Natural killer cell treated with Interleukin-12 subunit alpha and Interleukin-12 subunit beta and Interleukin-15 and Interleukin-18, amount 100 ng/mL, for 72 hours (primary cell): ENCODE data around the gene TOP3A. TPM values are rescaled to one million over a fixed set of nuclear protein-coding genes. Genes with fewer than 3 reads are reported as not detected.

Source experiments
- ATAC-seq, 2 donors: fragments of 150-1000 bp; cut with Tn5 transposase in 1 of 2; sonication (Bioruptor Pico), chemical (Tn5 transposase) in 1 of 2; 2 replicates each; pipeline ENCODE4 v1.10.0; 2021
- DNase-seq: peaks from one replicate; pipeline ENCODE4 v3.0.0; 2022; ENCODE audit warnings: low spot score
- H3K27ac Mint-ChIP-seq, 2 donors: 1 replicate in 1 of 2; 2 replicates in 1 of 2; pipeline ENCODE4 v1.8.0; 2022; ENCODE audit warnings: mixed read lengths in 2 of 2, mild to moderate bottlenecking in 1 of 2, moderate library complexity in 1 of 2
- H3K27me3 Mint-ChIP-seq, 2 donors: 1 replicate in 1 of 2; 2 replicates in 1 of 2; pipeline ENCODE4 v1.8.0; 2022; ENCODE audit warnings: mixed read lengths in 2 of 2
- H3K36me3 Mint-ChIP-seq: one replicate; pipeline ENCODE4 v1.8.0; 2022; ENCODE audit warnings: mixed read lengths
- H3K4me1 Mint-ChIP-seq, 2 donors: 1 replicate in 1 of 2; 2 replicates in 1 of 2; pipeline ENCODE4 v1.8.0; 2022; ENCODE audit warnings: low read depth in 2 of 2, mixed read lengths in 2 of 2, mild to moderate bottlenecking in 1 of 2
- H3K4me3 Mint-ChIP-seq: one replicate; pipeline ENCODE4 v1.8.0; 2022; ENCODE audit warnings: mixed read lengths
- H3K9me3 Mint-ChIP-seq: 2 replicates; pipeline ENCODE4 v1.8.0; 2022; ENCODE audit warnings: mixed read lengths
- total RNA-seq, 2 donors: library from RNA; stranded (reverse); gene quantifications; one replicate each; pipeline ENCODE4 v1.2.3, GENCODE V29; 2022

The TOP3A gene
- total RNA-seq, 2 donors from 2014 or later = 65.6 to 144 TPM

DNA sequence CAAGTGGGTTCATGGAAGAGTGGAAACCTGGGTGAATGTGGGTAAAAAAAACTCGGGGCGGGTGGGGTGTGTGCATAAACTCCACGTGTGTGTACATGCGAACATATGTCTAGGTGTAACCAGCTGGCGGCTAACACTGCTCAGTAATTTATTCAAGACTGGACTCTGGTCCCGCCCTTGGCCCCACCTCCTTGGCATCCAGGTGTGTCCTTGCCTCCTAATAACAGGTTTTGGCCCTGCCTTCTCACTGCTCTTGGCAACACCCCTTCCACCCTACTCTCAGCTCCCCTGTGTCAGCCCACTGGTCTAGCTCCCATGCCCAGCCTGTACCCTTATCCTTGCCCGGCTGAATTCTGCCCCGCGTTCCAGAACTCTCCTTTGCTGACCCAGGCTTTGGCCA is 64.5 kb downstream of the TOP3A start:
- DNase-seq = no peak
- Mint-ChIP-seq H3K27me3 (no peaks in the 10 kb centered on the region), H3K27ac (no peak overlapping the region), H3K36me3 (peaks cover 5% of the 10 kb centered on the region), H3K4me3 (no peak overlapping the region), H3K4me1 (peaks cover 0 to 6% of the 10 kb centered on the region in 2 donors), H3K9me3 (no peaks in the 10 kb centered on the region)
- no peak for ATAC-seq

DNA sequence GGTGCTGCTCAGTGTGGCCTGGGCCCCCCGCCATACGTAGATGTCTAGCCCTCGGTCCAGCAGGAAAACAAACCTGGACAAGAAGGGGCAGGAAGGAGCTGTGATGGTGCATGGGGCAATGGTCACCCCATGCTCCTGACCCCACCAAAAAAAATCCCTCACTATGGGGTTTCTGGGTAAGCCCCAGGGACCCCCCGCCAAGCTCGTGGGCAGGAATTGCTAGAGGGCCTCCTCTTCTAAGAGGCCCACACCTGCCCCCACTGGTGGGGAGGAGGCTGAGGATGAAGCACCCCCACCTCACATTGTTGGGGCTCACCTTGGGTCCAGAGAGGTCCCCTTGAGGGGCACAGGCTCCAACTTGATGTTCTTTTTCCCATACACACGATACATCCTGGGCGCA is 66.0 kb downstream of the TOP3A start:
- Mint-ChIP-seq H3K27me3 (no peaks in the 10 kb centered on the region), H3K36me3 (peaks cover 5% of the 10 kb centered on the region), H3K27ac (no peak overlapping the region), H3K4me1 (peaks cover 0 to 4% of the 10 kb centered on the region in 2 donors), H3K9me3 (no peaks in the 10 kb centered on the region), H3K4me3 (no peak overlapping the region)
- ATAC-seq (no peak), DNase-seq (no peak)

DNA sequence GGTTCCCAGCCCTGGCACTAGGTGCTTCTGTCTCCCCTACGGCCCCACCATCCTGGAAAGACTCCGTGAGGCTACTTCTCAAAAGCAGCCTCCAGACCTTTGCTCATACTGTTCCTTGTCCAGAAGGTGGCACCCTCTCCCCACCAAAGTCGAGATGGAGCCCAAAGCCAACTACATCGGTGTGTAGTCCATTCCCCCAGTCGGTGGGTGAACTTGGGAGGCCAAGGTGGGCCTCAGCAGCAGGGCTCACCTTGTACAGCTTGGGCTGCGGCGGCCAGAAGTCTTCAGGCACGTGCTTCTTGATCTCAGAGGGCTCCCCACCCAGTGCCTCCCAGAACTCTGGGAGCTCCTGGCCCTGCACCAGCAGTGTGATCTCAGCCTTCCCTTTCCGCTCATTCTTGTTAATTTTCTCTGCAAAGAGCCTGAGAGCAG is 66.5 kb downstream of the TOP3A start:
- Mint-ChIP-seq H3K4me3 (no peak overlapping the region), H3K27me3 (no peaks in the 10 kb centered on the region), H3K9me3 (no peaks in the 10 kb centered on the region), H3K36me3 (peaks cover 5% of the 10 kb centered on the region), H3K27ac (peak overlapping the region in 1 of 2 donors; percentile 11), H3K4me1 (peaks cover 0 to 4% of the 10 kb centered on the region in 2 donors)
- DNase-seq (peak; percentile 74), ATAC-seq (peak; percentile 48 to 53)

DNA sequence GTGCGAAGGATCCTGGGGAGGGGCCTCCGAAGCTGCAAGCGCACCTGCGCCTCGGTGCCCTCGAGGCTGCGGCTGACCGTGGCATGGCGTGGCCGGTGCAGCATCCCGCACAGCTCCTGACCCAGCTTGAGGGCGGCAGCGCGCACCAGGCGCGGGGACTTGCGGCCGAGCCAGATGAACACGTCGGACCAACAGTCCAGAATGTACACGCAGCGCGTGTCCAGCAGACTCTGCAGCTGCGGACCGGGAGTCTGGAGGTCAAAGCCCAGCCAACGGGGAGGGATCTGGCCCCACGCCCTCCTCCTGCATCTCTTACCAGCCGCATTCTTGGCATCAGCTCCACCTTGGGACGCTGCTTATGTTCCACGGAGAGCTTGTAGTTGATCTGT is 67.2 kb downstream of the TOP3A start:
- ATAC-seq = no peak

GRCh38 chr17:18246880-18247612 is 67.7 kb downstream of the TOP3A start:
- H3K27ac Mint-ChIP-seq = no peak overlapping the region
- no peaks in the 10 kb centered on the region for H3K27me3 Mint-ChIP-seq
- DNase-seq = no peak
- peaks cover 0 to 4% of the 10 kb centered on the region in 2 donors for H3K4me1 Mint-ChIP-seq
- H3K4me3 Mint-ChIP-seq = no peak overlapping the region
- peaks cover 5% of the 10 kb centered on the region for H3K36me3 Mint-ChIP-seq
- no peaks in the 10 kb centered on the region for H3K9me3 Mint-ChIP-seq
- peak in 1 of 2 donors; percentile 48 for ATAC-seq

More for the DNA sequence above, 67.2 kb downstream of the TOP3A start:
- Mint-ChIP-seq H3K4me3 (no peak overlapping the region), H3K36me3 (peaks cover 5% of the 10 kb centered on the region), H3K27me3 (no peaks in the 10 kb centered on the region), H3K9me3 (no peaks in the 10 kb centered on the region), H3K27ac (peak overlapping the region in 1 of 2 donors; percentile 11), H3K4me1 (peaks cover 0 to 4% of the 10 kb centered on the region in 2 donors)
- DNase-seq = no peak

DNA sequence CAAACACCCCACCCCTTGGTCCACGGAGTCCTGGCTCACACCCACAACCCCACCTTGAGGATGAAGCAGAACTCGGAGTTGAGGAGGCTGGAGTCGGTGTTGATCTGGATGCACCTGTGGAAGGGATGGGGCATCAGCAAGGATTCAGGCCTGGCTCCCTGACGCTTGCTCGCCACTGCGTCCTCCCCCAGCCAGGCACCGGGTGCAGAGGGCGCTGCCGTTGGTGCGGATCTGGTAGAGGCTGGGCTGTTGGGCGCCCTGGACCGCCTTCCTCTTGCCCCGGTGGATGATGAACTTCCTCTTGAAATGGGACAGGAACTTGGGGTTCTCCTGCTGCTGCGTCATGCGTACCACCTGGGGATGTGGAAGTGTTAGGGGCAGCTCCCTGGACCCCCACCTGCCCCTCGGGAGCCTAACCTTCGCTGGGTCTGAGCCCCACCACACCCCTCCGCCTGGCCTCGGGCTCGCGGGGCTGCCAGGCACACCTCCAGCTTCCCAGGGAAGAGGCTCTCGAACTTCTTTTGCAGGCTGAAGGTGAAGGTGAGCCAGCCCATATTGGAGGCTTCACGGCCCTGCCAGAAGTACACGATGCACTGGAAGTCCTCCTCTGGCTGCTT is 68.6 kb downstream of the TOP3A start:
- ATAC-seq = no peak
- Mint-ChIP-seq H3K4me1 (peaks cover 0 to 4% of the 10 kb centered on the region in 2 donors), H3K27ac (no peak overlapping the region), H3K27me3 (no peaks in the 10 kb centered on the region), H3K9me3 (no peaks in the 10 kb centered on the region), H3K4me3 (no peak overlapping the region), H3K36me3 (peaks cover 5% of the 10 kb centered on the region)
- no peak for DNase-seq

GRCh38 chr17:18245038-18245776 is 69.6 kb downstream of the TOP3A start:
- H3K27ac Mint-ChIP-seq = no peak overlapping the region
- ATAC-seq (no peak), DNase-seq (no peak)
- no peak overlapping the region for H3K4me3 Mint-ChIP-seq
- H3K27me3 Mint-ChIP-seq = no peaks in the 10 kb centered on the region
- H3K9me3 Mint-ChIP-seq = no peaks in the 10 kb centered on the region
- peaks cover 5% of the 10 kb centered on the region for H3K36me3 Mint-ChIP-seq
- H3K4me1 Mint-ChIP-seq = peaks cover 0 to 4% of the 10 kb centered on the region in 2 donors

- H3K36me3 Mint-ChIP-seq = no peaks in the 10 kb centered on the region
- no peak overlapping the region for H3K27ac Mint-ChIP-seq
- H3K4me3 Mint-ChIP-seq = no peak overlapping the region
- no peak for DNase-seq
- no peak for ATAC-seq
- no peaks in the 10 kb centered on the region for H3K4me1 Mint-ChIP-seq
- no peaks in the 10 kb centered on the region for H3K27me3 Mint-ChIP-seq
- H3K9me3 Mint-ChIP-seq = no peaks in the 10 kb centered on the region
Measured at GRCh38 chr17:18241229-18241871, 73.4 kb downstream of the TOP3A start.

DNA sequence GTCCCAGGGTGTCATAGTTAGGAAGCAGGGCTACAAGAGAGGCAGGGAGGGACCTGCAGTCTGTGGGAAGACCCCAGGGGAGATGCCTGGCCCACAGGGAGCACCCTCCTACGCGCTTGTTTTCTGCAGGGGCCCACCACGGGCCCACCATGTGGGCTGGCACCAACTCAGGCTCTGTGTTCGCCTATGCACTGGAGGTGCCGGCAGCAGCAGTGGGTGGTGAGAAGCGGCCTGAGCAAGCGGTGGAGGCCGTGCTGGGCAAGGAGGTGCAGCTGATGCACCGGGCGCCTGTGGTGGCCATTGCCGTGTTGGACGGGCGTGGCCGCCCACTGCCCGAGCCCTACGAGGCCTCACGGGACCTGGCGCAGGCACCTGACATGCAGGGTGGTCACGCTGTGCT is 74.3 kb downstream of the TOP3A start:
- ATAC-seq (no peak), DNase-seq (no peak)
- no peaks in the 10 kb centered on the region for H3K9me3 Mint-ChIP-seq
- no peaks in the 10 kb centered on the region for H3K36me3 Mint-ChIP-seq
- H3K27ac Mint-ChIP-seq = no peak overlapping the region
- H3K4me1 Mint-ChIP-seq = peaks cover 0 to 3% of the 10 kb centered on the region in 2 donors
- H3K27me3 Mint-ChIP-seq = no peaks in the 10 kb centered on the region
- no peak overlapping the region for H3K4me3 Mint-ChIP-seq

DNA sequence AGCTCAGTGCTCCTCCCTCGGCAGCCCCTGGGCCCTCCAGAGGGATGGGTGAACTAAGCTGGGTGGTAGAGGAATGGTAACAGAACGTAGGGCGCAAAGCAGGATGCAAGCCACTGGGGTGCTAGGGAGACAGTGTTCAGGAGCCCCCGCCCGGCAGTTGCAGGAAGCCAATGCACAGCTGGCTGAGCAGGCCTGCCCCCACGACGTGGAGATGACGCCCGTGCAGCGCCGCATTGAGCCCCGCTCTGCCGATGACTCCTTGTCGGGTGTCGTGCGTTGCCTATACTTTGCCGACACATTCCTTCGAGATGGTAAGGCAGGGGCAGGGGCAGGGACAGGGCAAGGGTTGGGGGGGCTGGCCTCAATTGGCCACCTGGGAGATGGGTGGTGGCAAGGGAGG is 76.5 kb downstream of the TOP3A start:
- H3K27ac Mint-ChIP-seq = no peak overlapping the region
- no peak overlapping the region for H3K4me3 Mint-ChIP-seq
- no peaks in the 10 kb centered on the region for H3K9me3 Mint-ChIP-seq
- peaks cover 0 to 3% of the 10 kb centered on the region in 2 donors for H3K4me1 Mint-ChIP-seq
- no peaks in the 10 kb centered on the region for H3K27me3 Mint-ChIP-seq
- H3K36me3 Mint-ChIP-seq = no peaks in the 10 kb centered on the region
- ATAC-seq = no peak
- DNase-seq = no peak

DNA sequence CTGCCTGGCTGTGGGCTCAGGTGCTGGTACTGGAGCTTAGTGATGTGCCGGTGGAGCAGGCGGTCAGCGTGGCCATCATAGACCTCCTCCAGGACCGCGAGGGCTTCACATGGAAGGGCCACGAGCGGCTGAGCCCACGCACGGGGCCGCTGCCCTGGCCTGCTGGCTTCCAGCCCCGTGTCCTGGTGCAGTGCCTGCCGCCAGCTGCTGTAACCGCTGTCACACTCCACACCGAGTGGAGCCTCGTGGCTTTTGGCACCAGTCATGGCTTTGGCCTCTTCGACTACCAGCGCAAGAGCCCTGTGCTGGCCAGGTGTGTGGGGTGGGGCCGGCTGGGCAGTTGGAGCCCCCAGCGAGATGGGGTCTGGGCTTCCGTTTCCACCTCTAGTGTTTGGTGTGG is 77.3 kb downstream of the TOP3A start:
- ATAC-seq (no peak), DNase-seq (no peak)
- Mint-ChIP-seq H3K27ac (no peak overlapping the region), H3K4me3 (no peak overlapping the region), H3K36me3 (no peaks in the 10 kb centered on the region), H3K4me1 (peaks cover 0 to 3% of the 10 kb centered on the region in 2 donors), H3K9me3 (no peaks in the 10 kb centered on the region), H3K27me3 (no peaks in the 10 kb centered on the region)

DNA sequence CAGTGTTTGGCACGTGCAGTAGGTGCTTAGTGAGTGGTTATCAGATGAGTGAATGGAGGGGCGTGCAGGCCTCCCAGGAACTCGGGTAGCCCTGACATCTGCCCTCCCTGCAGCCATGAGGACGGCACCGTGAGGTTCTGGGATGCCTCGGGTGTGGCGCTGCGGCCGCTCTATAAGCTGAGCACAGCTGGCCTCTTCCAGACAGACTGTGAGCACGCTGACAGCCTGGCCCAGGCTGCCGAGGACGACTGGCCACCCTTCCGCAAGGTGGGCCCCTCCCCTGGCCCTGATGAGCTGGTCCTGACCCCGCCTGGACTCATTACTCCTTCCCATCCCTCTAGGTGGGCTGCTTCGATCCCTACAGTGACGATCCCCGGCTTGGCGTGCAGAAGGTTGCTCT is 78.3 kb downstream of the TOP3A start:
- Mint-ChIP-seq H3K27ac (no peak overlapping the region), H3K9me3 (no peaks in the 10 kb centered on the region), H3K36me3 (no peaks in the 10 kb centered on the region), H3K4me3 (no peak overlapping the region), H3K4me1 (peaks cover 0 to 3% of the 10 kb centered on the region in 2 donors), H3K27me3 (no peaks in the 10 kb centered on the region)
- DNase-seq (no peak), ATAC-seq (no peak)

GRCh38 chr17:18235743-18236256 is 79.0 kb downstream of the TOP3A start:
- H3K4me1 Mint-ChIP-seq = peaks cover 0 to 3% of the 10 kb centered on the region in 2 donors
- H3K36me3 Mint-ChIP-seq = no peaks in the 10 kb centered on the region
- no peaks in the 10 kb centered on the region for H3K9me3 Mint-ChIP-seq
- DNase-seq = no peak
- no peak overlapping the region for H3K4me3 Mint-ChIP-seq
- peak overlapping the region in 1 of 2 donors; percentile 11 for H3K27ac Mint-ChIP-seq
- H3K27me3 Mint-ChIP-seq = no peaks in the 10 kb centered on the region
- ATAC-seq = peak in 1 of 2 donors; percentile 31
